Embryonic facial prominence (tissue), 1 donor: ENCODE results near the gene RHOC.

ENCODE experiments used
- DNase-seq: peaks from one replicate; pipeline ENCODE4 v3.0.0-alpha.2; 2016; ENCODE audit errors: extremely low spot score

RHOC gene

GRCh38 chr1:112678605-112679004 is 28.3 kb downstream of the RHOC start:
- no peak for DNase-seq

- DNase-seq: no peak
Observed at GRCh38 chr1:112677501-112677900, 29.4 kb downstream of the RHOC start.

- no peak for DNase-seq
Observed at GRCh38 chr1:112676543-112676942, 30.4 kb downstream of the RHOC start.

- no peak for DNase-seq
Observed at GRCh38 chr1:112675728-112676381, 31.1 kb downstream of the RHOC start.

- no peak for DNase-seq
Observed at GRCh38 chr1:112674986-112675727, 31.8 kb downstream of the RHOC start.

- peak; percentile 72 for DNase-seq
Observed at GRCh38 chr1:112674440-112674985, 32.4 kb downstream of the RHOC start, which contains the start of gene MOV10. Gene MOV10, plus strand, starts transcription at chr1:112674659. Its CDS starts 254 bp downstream, at chr1:112674913.

- peak; percentile 26 for DNase-seq
Observed at GRCh38 chr1:112673592-112674439, 33.1 kb downstream of the RHOC start.

- no peak for DNase-seq
Observed at GRCh38 chr1:112672842-112673241, 34.1 kb downstream of the RHOC start.

- DNase-seq: no peak
Observed at GRCh38 chr1:112672009-112672408, 34.9 kb downstream of the RHOC start.

GRCh38 chr1:112666946-112667345 is 40.0 kb downstream of the RHOC start:
- DNase-seq: no peak

- no peak for DNase-seq
Observed at GRCh38 chr1:112665857-112666256, 41.1 kb downstream of the RHOC start.

GRCh38 chr1:112651205-112651604 is 55.7 kb downstream of the RHOC start:
- no peak for DNase-seq
